IMR-90 (cell line): Measurements from ENCODE around the gene MTOR. TPM values are rescaled to one million over a fixed set of nuclear protein-coding genes. Genes with fewer than 3 reads are reported as not detected.

ENCODE experiments used
- ATAC-seq: fragments of 200-7000 bp; cut with Tn5 transposase; 2 replicates; pipeline ENCODE4 v1.9.1; 2020; ENCODE audit warnings: low read depth, mild to moderate bottlenecking, moderate library complexity
- BruUV-seq: library from RNA; stranded (reverse); fragments of 400-500 nt; replicated peaks from 2 replicates; lab custom pipeline; 2021; lab: Mats Ljungman, UMichigan
- CTCF ChIA-PET: fragments of 300-600 bp; formaldehyde crosslinking; extraction: SDS; loops from one replicate; lab custom pipeline; 2021; ENCODE audit warnings: antibody characterized with exemption; lab: Yijun Ruan, JAX
- POLR2A ChIA-PET: fragments of 300-600 bp; sonication (Branson Sonifier 250); formaldehyde crosslinking; loops from one replicate; lab custom pipeline; 2022; ENCODE audit warnings: antibody characterized with exemption; ENCODE audit not compliant: unreplicated experiment; lab: Charles Lee
- DNase-seq: peaks from one replicate; pipeline ENCODE4 v3.0.0; 2013
- H2AFZ ChIP-seq: replicated peaks from 2 replicates; pipeline ENCODE3; 2013; ENCODE audit warnings: low read length, mild to moderate bottlenecking; ENCODE audit not compliant: poor library complexity
- H2AK5ac ChIP-seq: 2 replicates; pipeline ENCODE4 v1.6.1; 2013; ENCODE audit warnings: low read depth, low read length, inconsistent platforms
- H2AK9ac ChIP-seq: replicated peaks from 2 replicates; pipeline ENCODE3; 2013; ENCODE audit warnings: mild to moderate bottlenecking, low read depth, low read length, moderate library complexity; ENCODE audit not compliant: poor library complexity
- H2BK120ac ChIP-seq: 2 replicates; pipeline ENCODE4 v1.6.1; 2013; ENCODE audit warnings: low read depth, low read length, inconsistent platforms
- H2BK15ac ChIP-seq: 3 replicates; pipeline ENCODE4 v1.6.1; 2013; ENCODE audit warnings: low read depth, low read length, inconsistent platforms
- H2BK20ac ChIP-seq: 2 replicates; pipeline ENCODE4 v1.6.1; 2013; ENCODE audit warnings: low read depth, mild to moderate bottlenecking, inconsistent platforms, low read length, moderate library complexity
- H2BK5ac ChIP-seq: 2 replicates; pipeline ENCODE4 v1.6.1; 2013; ENCODE audit warnings: mild to moderate bottlenecking, low read depth, low read length, inconsistent platforms; ENCODE audit not compliant: poor library complexity, severe bottlenecking
- H3K14ac ChIP-seq: replicated peaks from 2 replicates; pipeline ENCODE4 v1.6.1; 2013; ENCODE audit warnings: low read depth, low read length, inconsistent platforms
- H3K18ac ChIP-seq: 2 replicates; pipeline ENCODE4 v1.6.1; 2013; ENCODE audit warnings: low read depth, low read length, control low read depth
- H3K23ac ChIP-seq: 2 replicates; pipeline ENCODE4 v1.6.1; 2013; ENCODE audit warnings: low read depth, low read length, inconsistent platforms
- H3K27ac ChIP-seq: 2 replicates; pipeline ENCODE4 v1.5.1; 2013; ENCODE audit warnings: mild to moderate bottlenecking, control low read depth, low read length; ENCODE audit not compliant: insufficient read depth
- H3K27me3 ChIP-seq: 2 replicates; pipeline ENCODE4 v1.6.1; 2013; ENCODE audit warnings: low read length; ENCODE audit not compliant: control insufficient read depth, insufficient read depth
- H3K36me3 ChIP-seq: 2 replicates; pipeline ENCODE4 v1.6.1; 2013; ENCODE audit warnings: low read length, mixed read lengths; ENCODE audit not compliant: control insufficient read depth, insufficient read depth
- H3K4ac ChIP-seq: 2 replicates; pipeline ENCODE4 v1.6.1; 2013; ENCODE audit warnings: low read depth, low read length, inconsistent platforms
- H3K4me1 ChIP-seq: 2 replicates; pipeline ENCODE4 v1.6.1; 2013; ENCODE audit warnings: low read length, mixed read lengths; ENCODE audit not compliant: control insufficient read depth, insufficient read depth
- H3K4me2 ChIP-seq: 2 replicates; pipeline ENCODE4 v1.6.1; 2013; ENCODE audit warnings: low read depth, mild to moderate bottlenecking, control low read depth, low read length, moderate library complexity
- H3K4me3 ChIP-seq: 2 replicates; pipeline ENCODE4 v1.5.1; 2013; ENCODE audit warnings: low read depth, mild to moderate bottlenecking, control low read depth, low read length, moderate library complexity; ENCODE audit not compliant: insufficient read depth
- H3K56ac ChIP-seq: 2 replicates; pipeline ENCODE4 v1.6.1; 2013; ENCODE audit warnings: low read length, inconsistent platforms; ENCODE audit not compliant: insufficient read depth; ENCODE audit errors: extremely low read depth
- H3K79me1 ChIP-seq, 2 experiments: 2 replicates each; pipeline ENCODE4 v1.6.1; 2013; ENCODE audit warnings: low read length in 2 of 2, inconsistent platforms in 1 of 2, low read depth in 1 of 2
- H3K9ac ChIP-seq: 2 replicates; pipeline ENCODE4 v1.6.1; 2013; ENCODE audit warnings: low read depth, low read length, control low read depth
- H3K9me1 ChIP-seq: 2 replicates; pipeline ENCODE4 v1.6.1; 2013; ENCODE audit warnings: low read length, inconsistent platforms; ENCODE audit not compliant: insufficient read depth
- H3K9me3 ChIP-seq: 2 replicates; pipeline ENCODE4 v1.6.1; 2013; ENCODE audit warnings: low read length; ENCODE audit not compliant: control insufficient read depth, insufficient read depth
- H4K20me1 ChIP-seq: 2 replicates; pipeline ENCODE4 v1.6.1; 2013; ENCODE audit warnings: low read length, inconsistent platforms; ENCODE audit not compliant: insufficient read depth
- H4K5ac ChIP-seq: 2 replicates; pipeline ENCODE4 v1.6.1; 2013; ENCODE audit warnings: mild to moderate bottlenecking, low read depth, low read length, control low read depth
- H4K8ac ChIP-seq, 2 experiments: 2 replicates each; pipeline ENCODE4 v1.6.1; 2013; ENCODE audit warnings: low read depth in 2 of 2, low read length in 2 of 2, control low read depth in 1 of 2, inconsistent platforms in 1 of 2
- H4K91ac ChIP-seq: 2 replicates; pipeline ENCODE4 v1.6.1; 2013; ENCODE audit warnings: low read depth, low read length, inconsistent platforms; ENCODE audit not compliant: insufficient read depth
- BHLHE40 ChIP-seq: fragments of 150-350 bp; IDR thresholded peaks from 2 replicates; pipeline ENCODE4 v1.6.1; 2016; ENCODE audit warnings: mild to moderate bottlenecking, low read depth, low read length
- CEBPB ChIP-seq: IDR thresholded peaks from 2 replicates; pipeline ENCODE4 v1.6.1; 2012; ENCODE audit warnings: low read depth, low read length, improper control_type of control experiment
- CHD1 ChIP-seq: IDR thresholded peaks from 2 replicates; pipeline ENCODE4 v1.6.1; 2012; ENCODE audit warnings: low read depth, low read length, improper control_type of control experiment
- ELK1 ChIP-seq: fragments of 150-350 bp; IDR thresholded peaks from 2 replicates; pipeline ENCODE4 v1.6.1; 2016; ENCODE audit warnings: low read depth, mild to moderate bottlenecking, low read length, moderate library complexity, borderline replicate concordance
- FOS ChIP-seq: fragments of 150-350 bp; IDR thresholded peaks from 2 replicates; pipeline ENCODE4 v1.6.1; 2016; ENCODE audit warnings: low read depth, low read length
- MAZ ChIP-seq: IDR thresholded peaks from 2 replicates; pipeline ENCODE4 v1.6.1; 2012; ENCODE audit warnings: low read depth, mild to moderate bottlenecking, low read length, improper control_type of control experiment, moderate library complexity, borderline replicate concordance
- MXI1 ChIP-seq: IDR thresholded peaks from 2 replicates; pipeline ENCODE4 v1.6.1; 2012; ENCODE audit warnings: low read depth, mild to moderate bottlenecking, low read length, moderate library complexity, borderline replicate concordance
- POLR2A ChIP-seq: IDR thresholded peaks from 2 replicates; pipeline ENCODE4 v1.6.1; 2012; ENCODE audit warnings: mild to moderate bottlenecking, low read depth, low read length
- SMC3 ChIP-seq: fragments of 150-350 bp; IDR thresholded peaks from 2 replicates; pipeline ENCODE4 v1.6.1; 2016; ENCODE audit warnings: low read depth, mild to moderate bottlenecking, antibody characterized with exemption, low read length, moderate library complexity
- WGBS, 2 experiments: methylation state at CpG; one replicate each; pipeline versions ENCODE4 v1.1.5 to v1.1.7; 2013; ENCODE audit warnings: missing lambda C conversion rate in 2 of 2; ENCODE audit not compliant: insufficient read length in 1 of 2; ENCODE audit errors: extremely low coverage in 2 of 2; 5-methylcytosine and 5-hydroxymethylcytosine counted together
- dilution Hi-C: fragments of 300-500 bp; cut with HindIII; formaldehyde crosslinking; loops from one replicate; pipeline ENCODE4 v1.14.3; 2018; ENCODE audit warnings: low sequenced_read_pairs; ENCODE audit not compliant: unreplicated experiment
- in situ Hi-C: fragments of 300-500 bp; cut with MboI; formaldehyde crosslinking; loops from 3 replicates; pipeline ENCODE4 v1.14.3; 2019; ENCODE audit warnings: low sequenced_read_pairs, inconsistent platforms, mixed read lengths
- intact Hi-C: fragments of 100-400 bp; cut with micrococcal nuclease; formaldehyde crosslinking; loops from 2 replicates; pipeline ENCODE4 v1.10.0; 2022
- polyA plus RNA-seq, 3 experiments: library from polyadenylated mRNA; depleted of rRNA; stranded (reverse); fragments of >200 nt; gene quantifications; 2 replicates each; pipeline ENCODE4 v1.2.3, GENCODE V29; 2012; ENCODE audit warnings: low replicate concordance in 1 of 3
- total RNA-seq: library from RNA; depleted of rRNA; stranded (reverse); fragments of >200 nt; gene quantifications from 2 replicates; pipeline ENCODE4 v1.2.3, GENCODE V29; 2012

MTOR gene
- total and polyA plus RNA-seq, 2 of the 4 experiments (the other 2 are of a cell fraction) = 19.2 to 36.7 TPM

- no peak overlapping the region for H3K27ac ChIP-seq
- H2AK9ac ChIP-seq = no peak overlapping the region
- H3K9me1 ChIP-seq = peaks cover 17% of the 10 kb centered on the region
- no peak overlapping the region for H3K4me3 ChIP-seq
- no peak overlapping the region for H2AFZ ChIP-seq
- no peak overlapping the region for H3K56ac ChIP-seq
- H2BK120ac ChIP-seq = no peak overlapping the region
- no peaks in the 10 kb centered on the region; the same call in none of the 2 replicates for H3K36me3 ChIP-seq
- H3K4ac ChIP-seq = no peak overlapping the region
- ChIA-PET POLR2A (no interaction called here), CTCF (no interaction called here)
- no peak overlapping the region for H3K14ac ChIP-seq
- no peak overlapping the region for H2BK20ac ChIP-seq
- H4K91ac ChIP-seq = no peak overlapping the region
- dilution Hi-C loops = no loop called here
- 87% methylated on average over 5 of the region's 5 CpGs; no CpG with 5 or more reads in 1 of the 2 experiments for WGBS, 2 experiments
- no peak overlapping the region for H2AK5ac ChIP-seq
- no TSS peak for BruUV-seq
- intact Hi-C loops = loop anchor here (10.0 kb wide), 1 partner anchor 456 kb away; the partner anchor contains the start of gene AGTRAP
- no peak overlapping the region for H3K18ac ChIP-seq
- TF ChIP-seq MAZ = no peak
- TF ChIP-seq POLR2A = no peak
- no peak for TF ChIP-seq CHD1
- TF ChIP-seq ELK1 = no peak
- TF ChIP-seq MXI1 = no peak
- no peak for TF ChIP-seq CEBPB
- no peak for TF ChIP-seq SMC3
- no peak for TF ChIP-seq FOS
- no peak for TF ChIP-seq BHLHE40
- ATAC-seq (no peak), DNase-seq (no peak)
- no peak overlapping the region for H2BK15ac ChIP-seq
- H4K8ac ChIP-seq = no peak overlapping the region
- no peak overlapping the region for H4K5ac ChIP-seq
- H3K9me3 ChIP-seq = no peaks in the 10 kb centered on the region
- H3K4me1 ChIP-seq = peaks cover 11% of the 10 kb centered on the region; the same call in 1 of the 2 replicates
- no peak overlapping the region for H3K9ac ChIP-seq
- no peak overlapping the region for H3K23ac ChIP-seq
- peaks cover 30% of the 10 kb centered on the region in 2 experiments for H3K79me1 ChIP-seq
- peaks cover 11% of the 10 kb centered on the region; the same call in 1 of the 2 replicates for H4K20me1 ChIP-seq
- in situ Hi-C loops = no loop called here
- no peaks in the 10 kb centered on the region for H3K27me3 ChIP-seq
- H2BK5ac ChIP-seq = no peak overlapping the region
- no peak overlapping the region for H3K4me2 ChIP-seq
Measured at GRCh38 chr1:11279152-11279551, 16.8 kb upstream of the MTOR start.
